Muscle of back (tissue), 11 donors: Measurements from ENCODE around the gene SV2C. TPM values are rescaled to one million over a fixed set of nuclear protein-coding genes. Genes with fewer than 3 reads are reported as not detected.
"Not testable (repeated sequence)": the region's sequence is repeated elsewhere in the genome, so short reads cannot be mapped to it uniquely, and the experiment has no call there.

Experiments used
- DNase-seq, 3 donors: peaks; one replicate each; pipeline versions ENCODE4 v3.0.0 to v3.0.0-alpha.2; 2013
- polyA plus RNA-seq, 10 donors: library from polyadenylated mRNA; unstranded; fragments of 120-200 nt; gene quantifications; one replicate each; pipeline ENCODE4 v1.2.1, GENCODE V29; 2013; ENCODE audit not compliant: insufficient read length in 10 of 10

The SV2C gene
- polyA plus RNA-seq, 10 donors: 0.03 to 0.23 (median 0.06) TPM; not detected in 1

DNA sequence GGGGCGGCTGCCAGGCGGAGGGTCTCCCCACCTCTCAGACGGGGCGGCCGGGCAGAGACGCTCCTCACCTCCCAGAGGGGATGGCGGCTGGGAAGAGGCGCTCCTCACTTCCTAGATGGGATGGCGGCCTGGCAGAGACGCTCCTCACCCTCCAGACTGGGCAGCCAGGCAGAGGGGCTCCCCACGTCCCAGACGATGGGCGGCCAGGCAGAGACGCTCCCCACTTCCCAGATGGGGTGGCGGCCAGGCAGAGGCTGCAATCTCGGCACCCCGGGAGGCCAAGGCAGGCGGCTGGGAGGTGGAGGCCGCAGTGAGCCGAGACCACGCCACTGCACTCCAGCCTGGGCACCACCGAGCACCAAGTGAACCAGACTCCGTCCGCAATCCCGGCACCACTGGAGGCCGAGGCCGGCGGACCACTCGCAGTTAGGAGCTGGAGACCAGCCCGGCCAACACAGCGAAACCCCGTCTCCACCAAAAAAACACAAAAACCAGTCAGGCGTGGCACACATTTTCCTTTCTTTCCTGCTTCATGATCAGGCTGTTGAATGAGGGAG, 253.1 kb downstream of the SV2C start:
- DNase-seq: not testable (repeated sequence)

DNA sequence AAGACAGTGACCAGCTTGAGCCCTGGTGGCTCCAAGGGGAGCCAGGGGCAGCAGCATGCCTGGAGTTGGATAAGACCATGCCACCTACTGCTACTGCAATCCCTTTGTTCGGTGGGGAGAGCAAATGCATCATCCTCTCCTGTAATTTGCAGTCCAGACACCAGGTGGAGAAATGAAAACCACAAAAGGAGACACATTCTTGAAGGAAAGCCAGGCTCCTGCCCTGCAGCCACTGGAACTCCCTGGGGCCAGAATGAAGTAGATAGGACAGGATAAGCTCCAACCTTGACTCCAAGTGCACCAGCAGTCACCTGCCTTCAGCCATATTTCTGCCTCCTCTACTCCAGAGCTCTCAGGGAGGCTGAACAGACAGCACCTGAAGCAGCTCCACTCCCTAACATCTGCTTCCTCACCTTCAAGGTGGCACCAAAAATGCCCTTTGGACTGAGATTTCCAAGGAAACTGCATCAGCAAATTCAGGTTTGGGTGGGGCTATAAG, 254.8 kb downstream of the SV2C start:
- DNase-seq: peak in 2 of 3 donors; percentile 33 to 46

DNA sequence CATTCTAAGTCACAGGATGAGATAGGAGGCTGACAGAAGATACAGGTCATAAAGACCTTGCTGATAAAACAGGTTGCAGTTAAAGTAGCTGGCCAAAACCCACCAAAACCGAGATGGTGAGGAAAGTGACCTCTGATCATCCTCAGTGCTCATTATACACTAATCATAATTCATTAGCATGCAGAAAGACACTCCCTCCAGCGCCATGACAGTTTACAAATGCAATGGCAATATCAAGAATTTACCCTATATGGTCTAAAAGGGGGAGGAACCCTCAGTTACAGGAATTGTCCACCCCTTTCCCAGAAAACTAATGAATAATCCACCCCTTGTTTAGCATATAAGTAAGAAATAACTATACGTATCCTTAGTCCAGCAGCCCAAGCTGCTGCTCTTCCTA, 256.7 kb downstream of the SV2C start:
- no peak for DNase-seq

DNA sequence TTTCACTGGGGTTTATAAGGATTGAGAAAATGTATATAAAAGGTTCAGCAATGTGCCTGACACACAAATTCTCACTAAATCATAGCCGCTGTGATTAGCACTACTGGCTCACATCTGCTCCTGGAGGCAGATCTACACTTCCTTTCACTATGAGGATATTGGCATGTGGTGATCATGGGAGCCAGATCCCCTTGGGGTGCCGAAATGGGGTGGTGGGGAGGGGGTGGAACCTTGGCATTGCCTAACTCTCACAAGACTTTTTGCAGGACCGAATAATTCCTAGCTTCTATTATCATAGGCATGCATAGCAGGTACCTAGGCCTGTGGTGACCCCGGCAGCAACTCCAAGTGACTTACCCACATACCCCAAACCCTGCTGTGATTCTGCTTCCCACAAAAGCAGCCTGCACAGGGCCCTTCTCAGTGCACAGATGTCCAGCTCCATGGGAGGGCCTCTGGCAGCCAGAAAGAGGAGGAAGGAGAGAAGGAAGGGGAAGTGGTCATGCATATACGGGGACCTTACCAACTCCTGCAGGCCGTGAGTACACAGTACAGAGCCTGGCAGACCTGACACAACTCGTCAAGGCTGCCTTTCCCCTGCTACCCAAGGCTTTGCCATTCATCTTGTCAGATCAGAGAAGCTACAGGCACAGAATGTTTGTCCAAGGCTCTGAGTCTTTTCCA, 258.6 kb downstream of the SV2C start:
- DNase-seq: no peak

DNA sequence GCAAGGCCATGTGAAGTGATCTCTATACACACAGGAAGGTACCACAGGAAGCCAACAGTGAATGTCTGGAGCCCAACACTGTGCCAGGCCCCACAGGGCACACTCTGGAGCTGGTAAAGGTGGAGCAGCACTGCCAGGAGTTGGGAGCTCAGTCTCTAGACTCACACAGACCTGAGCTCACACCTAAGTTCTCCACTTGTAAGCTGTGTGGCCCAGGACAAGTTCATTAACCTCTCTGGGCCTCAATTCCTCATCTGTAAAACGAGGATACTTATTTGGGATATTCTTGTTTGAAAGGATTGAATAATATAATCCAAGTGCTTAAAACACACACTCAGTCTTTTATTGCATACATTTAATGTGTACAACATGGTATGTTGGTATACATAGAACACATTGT, 259.3 kb downstream of the SV2C start:
- no peak for DNase-seq

DNA sequence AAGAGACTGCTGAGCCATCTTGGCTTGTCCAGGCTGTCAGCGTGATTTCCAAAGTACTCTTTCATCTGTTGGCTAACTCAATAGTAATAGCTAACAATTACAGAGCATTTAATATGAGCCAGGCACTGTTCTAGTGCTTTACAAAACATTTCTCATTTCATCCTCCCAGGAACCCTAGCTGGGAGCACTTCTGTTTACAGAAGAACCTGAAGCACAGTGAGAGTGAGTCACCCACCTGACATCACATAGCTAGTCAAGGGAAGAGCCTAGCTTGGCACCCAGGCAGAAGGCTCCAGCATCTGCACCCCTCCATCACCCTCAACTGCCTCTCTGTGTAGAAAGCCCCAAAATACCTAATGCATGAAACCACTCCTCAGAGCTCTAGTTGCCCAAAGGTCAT, 262.4 kb downstream of the SV2C start:
- DNase-seq: no peak

DNA sequence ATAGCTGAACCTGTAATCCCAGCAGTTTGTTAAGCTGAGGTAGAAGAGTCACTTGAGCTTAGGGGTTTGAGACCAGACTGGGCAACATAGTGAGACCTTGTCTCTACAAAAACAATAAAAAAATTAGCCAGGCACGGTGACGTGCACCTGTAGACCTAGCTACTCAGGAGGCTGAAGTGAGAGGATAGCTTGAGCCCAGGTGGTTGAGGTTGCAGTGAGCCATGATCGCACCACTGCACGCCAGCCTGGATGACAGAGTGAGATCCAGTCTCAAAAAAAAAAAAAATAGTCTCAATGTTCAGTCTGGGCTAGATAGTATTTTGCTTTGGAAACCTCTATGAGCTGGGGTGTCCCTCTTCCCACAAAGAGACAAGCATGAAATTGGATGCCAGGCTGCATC, 268.0 kb downstream of the SV2C start:
- no peak for DNase-seq

DNA sequence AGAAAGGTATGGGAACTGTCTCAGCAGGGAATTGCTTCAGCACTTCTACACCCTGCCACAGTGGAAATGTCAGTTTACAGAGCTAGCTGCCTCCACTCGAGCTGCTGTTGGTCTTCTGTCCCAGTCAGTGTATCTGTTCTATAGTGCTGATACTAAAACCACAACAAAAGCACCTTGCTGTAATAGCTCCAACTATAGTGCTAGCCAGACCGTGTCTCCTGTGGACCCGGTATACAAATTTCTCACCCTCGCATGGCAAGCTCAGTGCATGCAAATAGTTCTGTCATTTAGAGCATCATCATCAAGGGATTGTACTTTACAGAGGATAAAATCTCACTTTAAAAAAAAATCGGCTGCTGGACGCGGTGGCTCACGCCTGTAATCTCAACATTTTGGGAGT, 268.4 kb downstream of the SV2C start:
- no peak for DNase-seq

DNA sequence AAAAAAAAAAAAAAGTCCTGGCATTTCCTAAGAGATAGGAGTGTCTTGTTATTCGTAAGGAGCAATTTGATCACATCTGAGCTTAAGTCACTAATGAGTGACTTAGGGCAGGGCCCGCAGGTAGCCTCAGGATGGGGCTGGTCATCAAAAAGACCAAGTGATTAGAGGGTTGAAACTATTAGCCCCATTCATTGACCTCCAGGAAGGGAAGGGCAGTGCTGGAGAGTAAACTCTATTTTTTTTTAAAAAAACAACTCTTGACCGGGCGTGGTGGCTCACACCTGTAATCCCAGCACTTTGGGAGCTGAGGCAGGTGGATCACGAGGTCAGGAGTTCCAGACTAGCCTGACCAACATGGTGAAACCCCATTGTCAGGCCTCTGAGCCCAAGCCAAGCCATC, 273.7 kb downstream of the SV2C start:
- no peak for DNase-seq

DNA sequence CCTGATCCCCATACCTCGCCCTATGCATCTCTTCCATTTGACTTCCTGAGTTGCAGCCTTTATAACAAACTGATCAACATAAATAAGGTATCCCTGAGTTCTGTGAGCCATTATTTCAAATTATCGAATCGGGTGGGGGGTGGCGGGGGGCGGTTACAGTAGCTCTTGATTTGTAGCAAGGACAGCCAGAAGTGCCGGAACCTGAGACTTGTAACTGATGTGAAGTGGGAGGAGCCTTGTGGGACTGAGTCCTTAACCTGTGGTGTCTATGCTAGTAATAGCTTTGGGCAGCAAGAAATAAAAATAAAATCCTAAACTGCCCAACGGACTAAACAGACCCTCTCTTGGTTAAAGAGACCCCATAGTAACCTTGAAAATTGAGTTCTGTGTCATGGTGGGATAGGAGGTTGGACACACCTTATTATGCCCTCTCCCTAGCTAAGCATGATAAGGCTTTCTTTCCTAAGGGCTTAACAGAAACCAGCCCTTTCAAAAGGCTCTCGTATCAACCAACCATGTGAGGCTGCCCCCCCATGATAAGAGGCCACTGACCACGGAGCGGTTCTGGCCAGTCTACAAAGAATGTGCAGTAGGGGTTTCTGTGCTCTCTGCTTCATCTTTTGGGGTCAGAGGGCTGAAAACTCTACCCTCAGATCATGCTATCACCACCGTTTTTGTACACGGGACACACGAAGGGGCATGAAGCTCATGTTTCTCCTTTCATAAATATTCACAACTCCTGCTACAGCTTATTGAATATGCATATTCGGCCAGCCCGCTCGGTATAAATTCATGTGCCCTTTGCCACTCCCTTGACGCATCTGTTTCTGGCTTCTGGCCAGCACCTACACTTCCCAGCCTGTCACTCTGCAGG, 280.4 kb downstream of the SV2C start:
- DNase-seq: no peak

DNA sequence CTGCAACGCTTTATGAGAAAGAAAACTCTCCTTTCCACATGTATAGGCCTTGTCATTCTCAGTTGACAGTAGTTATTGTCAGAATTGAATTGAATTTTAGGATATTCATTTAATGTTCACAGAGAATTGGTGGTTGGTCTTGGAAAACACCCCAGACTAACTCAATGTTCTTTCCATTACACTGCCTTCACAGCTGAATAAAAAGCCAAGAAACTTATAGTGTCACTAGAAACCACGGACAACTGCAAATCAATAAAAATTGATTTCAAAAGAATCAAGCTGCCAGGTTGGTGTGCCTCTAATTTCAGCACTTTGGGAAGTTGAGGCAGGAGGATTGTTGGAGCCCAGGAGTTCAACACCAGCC, 281.0 kb downstream of the SV2C start:
- peak in 2 of 3 donors; percentile 22 to 40 for DNase-seq

DNA sequence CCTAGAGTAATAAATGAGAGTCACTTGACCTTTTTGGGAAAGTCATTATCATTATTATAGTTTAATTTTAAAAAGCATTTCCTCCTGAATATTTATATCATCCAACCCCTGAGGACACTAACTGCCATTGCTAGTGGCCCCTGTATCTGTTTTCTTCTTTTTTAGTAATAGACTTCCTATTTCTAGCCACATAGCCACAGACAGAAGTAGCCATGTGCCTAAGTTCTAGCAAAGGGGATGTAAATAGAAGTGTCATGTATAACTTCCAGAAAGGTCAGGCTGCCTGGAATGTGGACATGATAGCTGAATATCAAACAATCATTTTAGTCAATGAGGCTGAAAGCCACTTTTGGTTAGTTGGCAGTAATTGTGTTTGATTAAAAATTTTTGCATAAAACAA, 282.4 kb downstream of the SV2C start:
- DNase-seq: no peak

DNA sequence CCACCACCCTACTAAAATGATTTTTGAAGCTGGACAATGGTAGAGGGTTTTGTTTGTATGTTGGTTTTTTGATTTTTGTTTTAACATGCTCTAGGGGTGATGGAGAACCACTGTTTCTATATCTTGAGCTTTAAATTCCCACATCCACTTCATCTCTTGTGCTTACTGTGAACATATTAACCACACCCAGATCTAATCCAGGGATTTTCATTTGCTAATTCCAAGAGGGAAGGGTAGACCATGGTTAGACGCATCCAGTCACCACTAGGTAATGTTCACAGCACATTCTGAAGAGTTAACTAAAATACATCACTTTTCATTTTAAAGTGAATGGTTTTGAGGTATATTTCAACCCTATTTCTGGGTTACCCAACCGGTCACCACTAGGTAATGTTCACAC, 283.4 kb downstream of the SV2C start:
- no peak for DNase-seq

DNA sequence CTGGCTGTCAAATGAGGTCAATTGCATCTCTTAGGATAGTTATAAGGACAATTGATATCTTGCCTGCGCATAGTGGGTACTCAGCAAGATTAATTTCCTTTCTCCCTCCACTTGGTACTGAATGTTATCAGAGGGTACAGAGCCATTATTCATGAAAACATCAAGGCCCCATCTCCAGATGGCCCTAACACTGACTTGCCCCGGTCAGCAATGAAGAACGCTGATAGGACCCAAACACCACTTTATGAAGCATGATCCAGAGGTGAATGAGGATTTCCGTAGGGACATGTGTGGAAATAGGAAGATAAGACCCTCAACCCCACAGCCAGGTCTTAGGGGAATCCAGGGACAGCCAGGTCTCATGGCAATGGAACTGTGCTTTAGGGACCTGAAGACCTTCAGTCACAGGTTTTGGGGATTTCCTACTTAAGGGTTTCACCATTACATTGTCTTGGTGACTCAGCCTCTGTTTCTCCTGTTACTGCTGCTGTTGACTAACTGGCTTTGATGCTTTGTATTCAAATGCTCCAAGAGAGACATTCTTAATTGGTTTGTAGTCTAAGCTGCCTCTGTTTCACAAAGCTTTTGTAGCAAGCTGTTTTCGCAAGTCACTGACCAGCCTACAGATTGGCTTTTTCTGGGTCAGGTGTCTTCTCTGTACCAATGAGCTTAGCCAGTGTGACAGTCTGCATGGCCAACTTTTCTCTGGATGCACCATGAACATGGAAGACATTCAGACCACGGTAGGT, 284.6 kb downstream of the SV2C start:
- no peak for DNase-seq

DNA sequence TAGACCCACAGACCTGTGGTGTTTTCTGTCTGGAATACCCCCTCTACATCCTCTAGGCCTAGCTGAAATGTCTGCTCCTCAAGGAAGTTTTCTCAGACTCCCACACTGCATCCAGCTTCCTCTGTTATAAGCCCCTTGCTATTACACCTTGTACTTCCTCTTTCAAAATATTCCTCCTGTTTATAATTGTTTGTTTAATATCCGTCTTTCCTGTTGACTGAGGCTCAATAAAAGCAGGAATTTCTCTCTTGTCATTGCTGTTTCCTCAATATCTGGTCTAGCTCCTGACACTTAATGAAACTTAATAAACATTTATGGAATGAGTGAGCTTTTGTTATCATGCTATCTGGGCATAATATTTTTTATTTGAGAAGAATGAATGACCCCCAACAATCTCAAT, 285.8 kb downstream of the SV2C start:
- DNase-seq: no peak

DNA sequence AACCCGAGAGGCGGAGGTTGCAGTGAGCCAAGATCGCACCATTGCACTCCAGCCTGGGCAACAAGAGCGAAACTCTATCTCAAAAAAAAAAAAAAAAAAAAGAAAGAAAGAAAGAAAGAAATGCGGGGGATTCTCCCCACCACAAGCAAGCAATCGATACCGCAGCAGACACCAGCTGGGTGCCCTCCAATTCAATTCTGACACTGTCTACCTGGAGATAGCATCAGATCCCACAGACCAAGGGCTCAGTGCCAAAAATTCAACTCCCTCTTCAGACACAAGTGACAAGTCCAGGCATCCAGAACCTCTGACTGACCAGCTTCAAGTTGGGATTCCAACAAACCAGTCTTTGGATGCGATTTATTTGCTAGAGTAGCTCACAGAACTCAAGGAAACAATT, 286.5 kb downstream of the SV2C start:
- DNase-seq: not testable (repeated sequence)

DNA sequence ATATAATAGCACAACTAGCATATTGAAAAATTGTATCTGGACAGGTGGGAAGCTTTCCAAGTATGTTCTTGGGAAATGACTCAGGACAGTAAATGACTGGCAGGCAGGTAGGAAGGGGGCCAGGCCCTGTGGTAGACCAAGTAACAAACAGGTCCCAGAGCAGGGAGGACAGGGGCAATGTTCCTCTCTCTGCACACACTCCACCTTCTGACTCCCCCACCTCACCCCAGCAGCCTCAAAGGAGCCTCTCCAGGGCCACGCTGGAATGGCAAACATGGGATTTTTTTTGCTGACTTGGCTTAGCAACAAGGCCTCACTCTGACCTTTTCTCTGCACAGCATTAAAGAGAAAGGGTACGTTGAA, 288.8 kb downstream of the SV2C start:
- no peak for DNase-seq

DNA sequence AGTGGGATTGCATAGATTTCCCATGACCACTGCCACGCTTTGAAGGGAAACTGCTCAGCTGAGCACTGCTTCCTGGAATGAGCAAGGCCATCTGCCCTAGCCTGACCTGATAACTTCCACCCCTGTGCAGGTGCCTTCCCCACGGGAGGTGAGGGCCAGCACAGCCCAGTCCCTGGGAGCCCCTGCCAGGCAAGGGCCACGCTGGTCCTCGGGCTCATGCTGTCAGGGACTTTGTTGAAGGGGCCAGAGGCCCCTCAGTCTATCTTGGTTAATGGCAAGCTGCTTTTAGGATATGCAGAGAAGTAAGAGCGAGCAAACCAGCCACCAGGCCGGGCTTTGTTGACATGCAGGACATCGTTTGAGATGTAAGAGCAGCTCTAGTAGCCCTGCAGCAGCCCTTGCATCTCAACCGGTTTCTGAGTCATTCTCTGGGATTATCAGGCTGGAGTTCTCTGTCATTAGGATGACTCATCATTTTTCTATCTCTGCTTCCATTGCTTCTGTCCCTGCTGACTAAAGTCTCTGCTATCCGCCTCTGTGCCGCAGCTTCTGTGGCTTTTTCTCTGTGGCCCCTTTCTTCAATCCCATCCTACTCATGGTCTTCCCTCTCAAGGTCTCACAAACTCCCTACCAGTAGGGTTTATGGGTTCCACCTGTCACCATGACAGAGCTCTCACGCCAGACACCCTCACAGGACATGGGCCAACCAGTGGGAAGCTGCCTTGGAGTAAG, 289.3 kb downstream of the SV2C start:
- peak in 1 of 3 donors; percentile 84 for DNase-seq

DNA sequence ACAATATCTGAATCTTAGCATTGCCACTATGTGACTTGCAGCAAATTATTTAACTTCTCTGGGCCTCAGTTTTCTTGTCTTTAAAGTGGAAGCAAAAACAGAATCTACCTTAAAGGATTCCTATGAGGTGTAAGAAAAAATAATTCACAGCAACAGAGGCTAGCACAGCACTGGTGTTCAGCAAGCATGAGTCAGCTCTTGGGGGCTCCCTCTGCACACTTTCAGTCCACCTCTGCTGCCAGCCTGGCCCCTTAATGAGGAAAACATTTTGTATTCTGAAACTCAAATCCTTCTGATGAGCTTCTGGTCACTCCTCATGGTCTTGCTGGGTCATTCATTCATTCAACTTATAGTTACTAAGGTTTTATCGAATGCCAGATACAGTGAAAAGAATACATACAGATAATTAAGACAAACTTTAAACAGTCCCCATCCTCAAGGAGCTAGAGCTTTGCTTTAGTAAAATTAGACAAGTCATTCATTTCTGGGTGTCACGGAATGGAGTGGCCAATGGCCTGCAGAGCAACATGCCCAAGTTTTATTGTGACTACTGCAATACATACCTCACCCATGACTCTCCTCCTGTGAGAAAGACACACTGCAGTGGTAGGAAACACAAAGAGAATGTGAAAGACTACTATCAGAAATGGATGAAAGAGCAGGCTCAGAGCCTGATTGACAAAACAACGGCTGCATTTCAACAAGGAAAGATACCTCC, 293.1 kb downstream of the SV2C start:
- no peak for DNase-seq

DNA sequence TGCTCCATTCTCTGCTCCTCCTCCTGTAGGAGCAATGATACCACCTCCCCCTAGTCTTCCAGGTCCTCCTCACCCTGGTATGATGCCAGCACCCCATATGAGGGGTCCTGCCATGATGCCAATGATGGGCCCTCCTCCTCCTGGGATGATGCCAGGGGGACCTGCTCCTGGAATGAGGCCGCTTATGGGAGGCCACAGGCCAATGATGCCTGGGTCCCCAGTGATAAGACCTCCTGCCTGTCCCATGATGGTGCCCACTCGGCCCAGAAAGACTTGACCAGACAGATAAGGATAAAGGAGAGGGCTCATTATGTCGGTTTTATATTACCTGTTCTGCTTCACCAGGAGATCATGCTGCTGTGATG, 293.7 kb downstream of the SV2C start:
- no peak for DNase-seq

DNA sequence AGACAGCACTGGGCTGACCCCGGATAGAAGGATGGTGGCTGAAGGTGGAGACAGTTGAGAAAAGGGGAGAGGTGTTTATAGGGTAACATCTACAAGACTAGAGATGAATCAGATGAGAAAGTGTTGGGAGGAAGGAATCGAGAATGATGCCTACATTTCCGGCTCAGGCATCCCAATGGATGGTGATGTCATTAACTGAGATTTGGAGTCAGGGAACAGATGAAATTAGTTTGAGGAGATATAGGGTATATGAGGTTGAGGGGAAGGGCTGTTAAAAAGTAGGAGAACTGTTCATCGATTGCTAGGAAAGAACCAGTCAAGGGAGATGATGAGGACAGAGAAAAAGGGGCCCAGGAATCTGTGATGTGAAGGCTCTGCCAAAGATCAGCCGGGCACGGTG, 295.2 kb downstream of the SV2C start:
- DNase-seq: no peak
